MM.1S (cell line): ENCODE measurements around the gene DNER.

ENCODE experiments used
- DNase-seq: peaks from one replicate; pipeline ENCODE4 v3.0.0-alpha.2; 2015
- H2AFZ ChIP-seq: fragments of 300-600 bp; sonication (generic); 2 replicates; pipeline ENCODE4 v1.6.0; 2016; ENCODE audit warnings: antibody characterized with exemption, low read length
- H3F3A ChIP-seq: fragments of 300-600 bp; sonication (generic); 2 replicates; pipeline ENCODE4 v1.6.1; 2016; ENCODE audit warnings: mild to moderate bottlenecking, antibody characterized with exemption, low read length, moderate library complexity, mixed read lengths; ENCODE audit not compliant: insufficient read depth
- H3K27ac ChIP-seq: fragments of 300-600 bp; sonication (generic); 2 replicates; pipeline ENCODE4 v1.5.1; 2016; ENCODE audit warnings: mild to moderate bottlenecking, low read length
- H3K27me3 ChIP-seq: fragments of 300-600 bp; sonication (generic); replicated peaks from 2 replicates; pipeline ENCODE4 v1.6.0; 2016; ENCODE audit warnings: low read length; ENCODE audit not compliant: insufficient read depth
- H3K36me3 ChIP-seq: fragments of 300-600 bp; sonication (generic); replicated peaks from 2 replicates; pipeline ENCODE4 v1.6.1; 2016; ENCODE audit warnings: mild to moderate bottlenecking, low read length, mixed read lengths; ENCODE audit not compliant: insufficient read depth
- H3K4me1 ChIP-seq: fragments of 300-600 bp; sonication (generic); 2 replicates; pipeline ENCODE4 v1.6.1; 2016; ENCODE audit warnings: low read length, mixed read lengths
- H3K4me2 ChIP-seq: fragments of 300-600 bp; sonication (generic); 2 replicates; pipeline ENCODE4 v1.6.0; 2016; ENCODE audit warnings: low read depth, low read length
- H3K4me3 ChIP-seq: fragments of 300-600 bp; sonication (generic); 2 replicates; pipeline ENCODE4 v1.5.1; 2016; ENCODE audit warnings: low read length, mixed read lengths
- H3K79me2 ChIP-seq: fragments of 300-600 bp; sonication (generic); 2 replicates; pipeline ENCODE4 v1.6.1; 2016; ENCODE audit warnings: mixed run types, low read length, mixed read lengths
- H3K9ac ChIP-seq: fragments of 300-600 bp; sonication (generic); 2 replicates; pipeline ENCODE4 v1.6.1; 2016; ENCODE audit warnings: low read length, mixed read lengths
- H3K9me2 ChIP-seq: fragments of 300-600 bp; sonication (generic); replicated peaks from 2 replicates; pipeline ENCODE4 v1.6.1; 2016; ENCODE audit warnings: mild to moderate bottlenecking, low read length, mixed read lengths; ENCODE audit not compliant: insufficient read depth
- H3K9me3 ChIP-seq: fragments of 300-600 bp; sonication (generic); replicated peaks from 2 replicates; pipeline ENCODE4 v1.6.1; 2016; ENCODE audit warnings: mild to moderate bottlenecking, low read length, mixed read lengths; ENCODE audit not compliant: insufficient read depth
- H4K20me1 ChIP-seq: fragments of 300-600 bp; sonication (generic); 2 replicates; pipeline ENCODE4 v1.6.1; 2016; ENCODE audit warnings: mild to moderate bottlenecking, low read length, moderate library complexity, mixed read lengths; ENCODE audit not compliant: insufficient read depth
- CTCF ChIP-seq: fragments of 300-600 bp; sonication (generic); IDR thresholded peaks from 2 replicates; pipeline ENCODE4 v1.5.1; 2016; ENCODE audit warnings: antibody characterized with exemption, low read length, mixed read lengths
- EZH2 ChIP-seq: fragments of 300-600 bp; sonication (generic); optimal IDR thresholded peaks from 2 replicates; pipeline ENCODE3; 2017; ENCODE audit warnings: low read depth, mild to moderate bottlenecking, antibody characterized with exemption, low read length, mixed read lengths
- EZH2phosphoT487 ChIP-seq: fragments of 300-600 bp; sonication (generic); IDR thresholded peaks from 2 replicates; pipeline ENCODE4 v1.6.1; 2018; ENCODE audit warnings: antibody characterized with exemption, low read length

Gene DNER

GRCh38 chr2:229348128-229348527 lies 366.2 kb downstream of the DNER start:
- no peaks in the 10 kb centered on the region for H3K9me2 ChIP-seq
- no peak overlapping the region for H3K4me3 ChIP-seq
- H3K4me2 ChIP-seq = no peak overlapping the region
- H3K9ac ChIP-seq = no peak overlapping the region
- DNase-seq = no peak
- no peaks in the 10 kb centered on the region for H3K9me3 ChIP-seq
- no peaks in the 10 kb centered on the region for H3F3A ChIP-seq
- H4K20me1 ChIP-seq = no peaks in the 10 kb centered on the region
- no peaks in the 10 kb centered on the region for H3K27me3 ChIP-seq
- H3K36me3 ChIP-seq = no peaks in the 10 kb centered on the region
- H3K4me1 ChIP-seq = no peaks in the 10 kb centered on the region
- TF ChIP-seq EZH2 (no peak), EZH2phosphoT487 (no peak), CTCF (no peak)
- no peak overlapping the region for H2AFZ ChIP-seq
- H3K79me2 ChIP-seq = no peaks in the 10 kb centered on the region
- H3K27ac ChIP-seq = no peak overlapping the region

- H3K79me2 ChIP-seq = no peaks in the 10 kb centered on the region
- H2AFZ ChIP-seq = no peak overlapping the region
- H3F3A ChIP-seq = no peaks in the 10 kb centered on the region
- no peak overlapping the region for H3K9ac ChIP-seq
- H4K20me1 ChIP-seq = no peaks in the 10 kb centered on the region
- H3K27ac ChIP-seq = no peak overlapping the region
- no peak overlapping the region for H3K4me3 ChIP-seq
- H3K9me2 ChIP-seq = no peaks in the 10 kb centered on the region
- no peaks in the 10 kb centered on the region for H3K4me1 ChIP-seq
- no peaks in the 10 kb centered on the region for H3K36me3 ChIP-seq
- TF ChIP-seq EZH2phosphoT487 (no peak), CTCF (no peak), EZH2 (no peak)
- no peaks in the 10 kb centered on the region for H3K9me3 ChIP-seq
- no peak overlapping the region for H3K4me2 ChIP-seq
- H3K27me3 ChIP-seq = no peaks in the 10 kb centered on the region
- DNase-seq = no peak
These were observed 367.4 kb downstream of the DNER start for GRCh38 chr2:229346816-229347540.

GRCh38 chr2:229344955-229345354 lies 369.4 kb downstream of the DNER start:
- Histone ChIP-seq H3K27me3 (no peaks in the 10 kb centered on the region), H3K9me3 (no peaks in the 10 kb centered on the region), H3K4me3 (no peak overlapping the region), H3K79me2 (no peaks in the 10 kb centered on the region), H4K20me1 (no peaks in the 10 kb centered on the region), H3F3A (no peaks in the 10 kb centered on the region), H3K9me2 (no peaks in the 10 kb centered on the region), H2AFZ (no peak overlapping the region), H3K36me3 (no peaks in the 10 kb centered on the region), H3K27ac (no peak overlapping the region), H3K4me2 (no peak overlapping the region), H3K4me1 (no peaks in the 10 kb centered on the region), H3K9ac (no peak overlapping the region)
- no peak for DNase-seq
- TF ChIP-seq EZH2 (no peak), EZH2phosphoT487 (no peak), CTCF (no peak)
